GM12873 (cell line): Measurements from ENCODE around the gene FBXW7.
A peak's percentile ranks its signal among the peaks of the same experiment; 100 is the strongest.

Experiments
- TF ChIP-seq, protein P1 (sequence below): IDR thresholded peaks from 2 replicates; pipeline ENCODE4 v1.5.1; 2012; ENCODE audit warnings: low read depth, mild to moderate bottlenecking, moderate library complexity, low read length, control low read depth; ENCODE audit not compliant: insufficient read depth; ENCODE audit errors: missing control alignments

FBXW7 gene

DNA sequence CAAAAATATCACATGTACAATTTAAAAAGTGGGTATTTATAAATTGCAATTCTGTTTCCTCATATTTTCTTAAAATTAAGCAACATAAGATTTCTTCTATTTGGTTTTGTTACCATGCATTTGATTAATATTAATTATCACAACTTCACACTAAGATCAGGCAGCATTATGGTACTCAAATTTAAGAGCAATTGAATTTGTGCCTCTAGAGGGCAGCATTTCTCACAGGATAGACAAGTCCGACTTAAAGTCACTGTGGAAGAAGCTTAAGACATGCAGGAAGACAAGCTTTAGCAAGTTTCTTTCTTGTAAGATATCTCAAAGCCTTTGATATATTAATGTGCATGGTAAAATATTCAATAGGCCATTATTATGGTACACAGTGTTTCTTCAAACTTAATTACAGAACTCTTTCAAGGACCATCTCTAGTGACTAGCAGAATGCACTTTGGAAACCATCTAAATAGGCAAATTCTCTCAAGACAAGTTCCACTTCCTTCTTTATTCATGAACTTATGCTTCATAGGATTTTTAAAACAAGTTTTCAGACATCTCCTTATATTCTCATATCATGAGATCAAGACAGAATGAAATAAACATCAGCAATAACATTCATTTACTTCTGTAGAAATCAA lies 35.0 kb downstream of the FBXW7 start:
- TF ChIP-seq, protein P1, sequence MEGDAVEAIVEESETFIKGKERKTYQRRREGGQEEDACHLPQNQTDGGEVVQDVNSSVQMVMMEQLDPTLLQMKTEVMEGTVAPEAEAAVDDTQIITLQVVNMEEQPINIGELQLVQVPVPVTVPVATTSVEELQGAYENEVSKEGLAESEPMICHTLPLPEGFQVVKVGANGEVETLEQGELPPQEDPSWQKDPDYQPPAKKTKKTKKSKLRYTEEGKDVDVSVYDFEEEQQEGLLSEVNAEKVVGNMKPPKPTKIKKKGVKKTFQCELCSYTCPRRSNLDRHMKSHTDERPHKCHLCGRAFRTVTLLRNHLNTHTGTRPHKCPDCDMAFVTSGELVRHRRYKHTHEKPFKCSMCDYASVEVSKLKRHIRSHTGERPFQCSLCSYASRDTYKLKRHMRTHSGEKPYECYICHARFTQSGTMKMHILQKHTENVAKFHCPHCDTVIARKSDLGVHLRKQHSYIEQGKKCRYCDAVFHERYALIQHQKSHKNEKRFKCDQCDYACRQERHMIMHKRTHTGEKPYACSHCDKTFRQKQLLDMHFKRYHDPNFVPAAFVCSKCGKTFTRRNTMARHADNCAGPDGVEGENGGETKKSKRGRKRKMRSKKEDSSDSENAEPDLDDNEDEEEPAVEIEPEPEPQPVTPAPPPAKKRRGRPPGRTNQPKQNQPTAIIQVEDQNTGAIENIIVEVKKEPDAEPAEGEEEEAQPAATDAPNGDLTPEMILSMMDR = peak; percentile 68

DNA sequence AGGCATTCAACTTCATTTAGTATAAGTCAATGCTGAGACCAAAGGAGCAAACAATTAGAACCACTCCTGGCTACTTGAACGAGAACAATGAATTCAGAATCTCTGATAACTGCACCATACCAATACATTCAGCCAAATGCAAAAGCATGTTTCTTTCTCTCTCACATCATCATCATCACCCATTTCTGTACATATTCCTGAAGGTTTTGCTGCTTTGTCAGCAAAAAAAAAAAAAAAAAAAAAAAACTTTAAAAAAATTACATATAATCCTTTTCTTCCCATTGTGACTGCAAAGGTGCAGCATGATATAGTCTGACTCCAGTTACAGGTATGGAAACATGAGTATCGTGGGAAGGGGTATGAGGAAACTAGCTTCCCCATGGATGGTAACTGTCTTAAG lies 35.6 kb downstream of the FBXW7 start:
- TF ChIP-seq, protein P1 = no peak

DNA sequence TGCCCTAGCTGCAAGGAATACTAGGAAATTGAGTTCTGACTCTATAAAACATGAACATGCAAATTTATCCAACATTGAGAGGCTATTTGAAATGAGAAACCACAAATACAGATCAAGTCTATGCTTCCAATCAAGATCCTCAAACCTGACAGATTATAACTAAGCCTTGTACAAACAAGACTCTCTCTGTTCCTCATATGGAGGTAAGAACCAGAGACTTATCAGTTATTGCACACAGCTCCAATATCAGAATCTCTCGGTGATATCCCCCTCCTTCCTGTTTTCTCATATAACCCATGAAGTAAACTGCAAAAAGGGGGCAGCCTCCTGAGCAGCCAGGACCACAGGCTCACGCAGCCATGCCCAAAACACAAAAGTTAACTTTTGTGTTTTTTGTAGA lies 36.5 kb downstream of the FBXW7 start:
- TF ChIP-seq, protein P1 = no peak

DNA sequence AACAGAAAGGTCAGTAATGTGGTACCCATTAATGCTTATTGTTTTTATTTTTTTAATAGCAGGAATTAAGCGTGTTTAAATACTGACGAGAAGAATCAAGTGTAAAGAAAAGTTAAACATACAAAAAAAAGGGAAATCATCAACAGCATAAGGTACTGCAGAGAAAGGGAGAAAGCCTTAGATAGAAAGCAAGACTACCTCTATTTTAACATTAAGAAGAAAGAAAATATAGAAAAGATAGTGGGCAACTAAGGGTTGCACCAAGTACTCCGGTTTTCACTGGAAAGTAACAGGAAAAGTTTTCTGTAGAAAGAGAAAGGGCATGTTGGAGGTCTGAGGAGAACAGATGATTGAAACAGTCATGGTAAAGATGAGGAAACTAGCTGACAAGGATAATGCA lies 41.9 kb downstream of the FBXW7 start:
- TF ChIP-seq, protein P1 = no peak

DNA sequence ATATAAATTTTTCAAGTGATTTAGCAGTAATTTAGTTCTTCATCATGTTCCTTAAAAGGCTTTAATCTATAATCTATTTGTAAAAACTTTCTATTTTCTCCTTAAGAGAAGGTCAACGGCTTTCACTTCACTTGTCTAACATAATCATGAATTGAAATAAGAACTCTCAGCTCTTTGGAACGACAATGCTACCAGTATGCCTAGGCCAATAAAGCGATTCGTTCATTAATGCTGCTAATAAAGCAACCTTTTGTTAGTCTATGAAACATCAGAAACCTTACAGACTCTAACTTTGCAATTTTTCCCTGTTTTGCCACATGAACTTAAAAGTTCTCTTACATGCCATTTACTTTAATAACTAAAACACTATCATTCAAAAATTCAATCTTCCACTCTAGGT lies 47.6 kb downstream of the FBXW7 start:
- TF ChIP-seq, protein P1 = no peak

DNA sequence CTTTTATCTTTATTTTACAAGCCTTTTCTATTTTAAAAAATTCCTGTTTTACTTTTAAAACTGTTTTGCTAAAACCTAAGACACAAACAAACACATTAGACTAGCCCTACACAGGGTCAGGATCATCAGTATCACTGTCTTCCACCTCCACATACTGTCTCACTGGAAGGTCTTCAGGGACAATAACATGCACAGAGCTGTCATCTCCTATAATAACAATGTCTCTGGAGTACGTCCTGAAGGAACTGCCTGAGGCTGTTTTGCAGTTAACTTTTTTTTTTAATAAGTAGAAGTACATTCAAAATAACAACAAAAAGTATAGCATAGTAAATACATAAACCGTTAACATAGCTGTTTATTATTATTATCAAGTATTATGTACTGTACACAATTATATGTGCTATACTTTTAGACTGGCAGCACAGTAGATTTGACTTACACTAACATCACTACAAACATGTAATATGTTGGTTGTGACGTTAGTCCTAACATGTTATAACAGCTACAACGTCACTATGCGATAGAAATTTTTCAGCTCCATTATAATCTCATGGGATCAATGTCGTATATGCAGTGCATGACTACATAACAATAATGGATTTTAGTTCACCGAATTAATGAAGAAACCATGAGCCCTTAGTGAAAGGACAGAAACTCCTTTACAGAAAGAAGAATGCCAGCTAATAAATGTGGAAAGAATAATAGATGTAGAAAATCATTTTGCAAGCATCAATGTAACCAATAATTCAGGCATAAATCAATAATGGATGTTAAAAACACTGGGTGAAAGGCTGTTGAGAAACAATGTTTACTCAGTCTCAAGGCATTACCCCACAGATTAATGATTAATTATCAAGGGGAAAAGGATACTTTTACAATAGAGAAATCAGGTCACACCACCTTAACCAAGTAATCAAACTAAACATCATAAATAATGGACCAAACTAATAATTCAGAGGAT lies 49.2 kb downstream of the FBXW7 start:
- TF ChIP-seq, protein P1 = no peak

DNA sequence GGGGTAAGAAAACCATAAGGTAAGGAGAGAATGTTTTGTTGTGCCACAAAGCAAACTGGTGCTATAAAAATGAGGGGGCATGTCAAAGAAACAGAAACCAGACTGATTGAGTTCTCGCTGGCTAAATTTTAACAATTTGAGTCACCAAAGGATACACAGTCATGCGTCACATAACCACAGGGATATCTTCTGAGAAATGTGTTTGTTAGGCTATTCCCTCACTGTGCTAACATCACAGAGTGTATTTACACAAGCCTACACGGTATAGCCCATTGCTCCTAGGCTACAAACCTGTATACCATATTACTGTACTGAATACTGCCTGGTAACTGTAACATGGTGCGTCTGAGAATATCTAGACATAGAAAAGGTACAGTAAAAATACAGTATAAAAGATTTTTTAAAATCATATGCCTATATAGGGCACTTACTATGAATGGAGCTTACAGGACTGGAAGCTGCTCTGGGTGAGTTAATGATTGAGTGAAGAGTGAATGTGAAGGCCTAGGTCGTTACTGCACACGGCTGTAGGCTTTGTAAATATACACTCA lies 50.1 kb downstream of the FBXW7 start:
- TF ChIP-seq, protein P1 = no peak
